HEK293 (cell line): ENCODE measurements around the gene CNIH1.

Source experiments
- CTCF ChIA-PET: fragments of 350-600 bp; formaldehyde crosslinking; extraction: SDS; loops from one replicate; lab custom pipeline; 2021; ENCODE audit warnings: antibody characterized with exemption; lab: Yijun Ruan, JAX
- POLR2A ChIA-PET: fragments of 300-600 bp; formaldehyde crosslinking; extraction: SDS; loops from one replicate; lab custom pipeline; 2020; ENCODE audit warnings: antibody characterized with exemption, inconsistent platforms; lab: Yijun Ruan, JAX
- H3K27ac ChIP-seq: fragments of 200-500 bp; sonication (Bioruptor generic); 2 replicates; pipeline ENCODE4 v1.5.1; 2014; ENCODE audit warnings: low read depth, low read length, control low read depth, inconsistent platforms; ENCODE audit errors: extremely low read depth
- H3K36me3 ChIP-seq, 2 experiments: fragments of 200-500 bp in 1 of 2; sonication (Bioruptor generic) in 1 of 2; 1 replicate in 1 of 2; 2 replicates in 1 of 2; pipeline ENCODE4 v1.5.1; 2014 to 2017; ENCODE audit warnings: inconsistent platforms in 2 of 2, low read length in 2 of 2; ENCODE audit not compliant: control insufficient read depth in 2 of 2, insufficient read depth in 1 of 2
- H3K4me1 ChIP-seq: fragments of 200-500 bp; sonication (Bioruptor generic); 2 replicates; pipeline ENCODE4 v1.5.1; 2014; ENCODE audit warnings: mild to moderate bottlenecking, low read length, inconsistent platforms; ENCODE audit not compliant: control insufficient read depth, insufficient read depth
- H3K4me3 ChIP-seq: 2 replicates; pipeline ENCODE4 v1.5.1; 2011; ENCODE audit warnings: low read depth, mild to moderate bottlenecking, control low read depth, low read length, moderate library complexity
- H3K9me3 ChIP-seq: fragments of 200-500 bp; sonication (Bioruptor generic); 2 replicates; pipeline ENCODE4 v1.5.1; 2014; ENCODE audit warnings: low read depth, low read length, inconsistent platforms; ENCODE audit not compliant: control insufficient read depth, insufficient read depth
- KLF16 ChIP-seq: fragments of 450-650 bp; formaldehyde crosslinking; IDR thresholded peaks from 2 replicates; pipeline ENCODE4 v1.5.1; 2017; ENCODE audit warnings: missing biosample characterization, missing genetic modification characterization
- KLF9 ChIP-seq: fragments of 450-650 bp; formaldehyde crosslinking; IDR thresholded peaks from 2 replicates; pipeline ENCODE4 v1.5.1; 2016; ENCODE audit warnings: missing biosample characterization, missing genetic modification characterization, low read depth
- ZBTB26 ChIP-seq: fragments of 450-650 bp; formaldehyde crosslinking; optimal IDR thresholded peaks from 2 replicates; pipeline ENCODE3; 2016; ENCODE audit warnings: missing biosample characterization, mild to moderate bottlenecking, missing genetic modification characterization
- ZBTB8A ChIP-seq: fragments of 450-650 bp; formaldehyde crosslinking; IDR thresholded peaks from 2 replicates; pipeline ENCODE4 v1.5.1; 2016; ENCODE audit warnings: missing biosample characterization, missing genetic modification characterization
- ZFP41 ChIP-seq: fragments of 450-650 bp; formaldehyde crosslinking; IDR thresholded peaks from 2 replicates; pipeline ENCODE4 v1.5.1; 2016; ENCODE audit warnings: missing biosample characterization, missing genetic modification characterization, borderline replicate concordance
- ZNF23 ChIP-seq: fragments of 450-650 bp; formaldehyde crosslinking; IDR thresholded peaks from 2 replicates; pipeline ENCODE4 v1.5.1; 2016; ENCODE audit warnings: missing biosample characterization, missing genetic modification characterization, borderline replicate concordance
- ZNF239 ChIP-seq: fragments of 450-650 bp; formaldehyde crosslinking; IDR thresholded peaks from 2 replicates; pipeline ENCODE4 v1.5.1; 2016; ENCODE audit warnings: missing biosample characterization, missing genetic modification characterization
- ZNF335 ChIP-seq: fragments of 450-650 bp; formaldehyde crosslinking; conservative IDR thresholded peaks from 2 replicates; pipeline ENCODE4 v1.5.1; 2016; ENCODE audit warnings: missing biosample characterization, missing genetic modification characterization
- ZNF362 ChIP-seq: fragments of 450-650 bp; formaldehyde crosslinking; IDR thresholded peaks from 2 replicates; pipeline ENCODE4 v1.5.1; 2016; ENCODE audit warnings: missing biosample characterization, missing genetic modification characterization
- ZNF366 ChIP-seq: fragments of 450-650 bp; formaldehyde crosslinking; conservative IDR thresholded peaks from 2 replicates; pipeline ENCODE4 v1.5.1; 2016; ENCODE audit warnings: missing biosample characterization, missing genetic modification characterization
- ZNF394 ChIP-seq: fragments of 450-650 bp; formaldehyde crosslinking; IDR thresholded peaks from 2 replicates; pipeline ENCODE4 v1.5.1; 2016; ENCODE audit warnings: missing biosample characterization, missing genetic modification characterization, mild to moderate bottlenecking, moderate library complexity, borderline replicate concordance
- ZNF426 ChIP-seq: fragments of 450-650 bp; formaldehyde crosslinking; IDR thresholded peaks from 2 replicates; pipeline ENCODE4 v1.5.1; 2017; ENCODE audit warnings: missing biosample characterization, missing genetic modification characterization, mild to moderate bottlenecking, inconsistent platforms, moderate library complexity
- ZNF518A ChIP-seq: fragments of 450-650 bp; formaldehyde crosslinking; conservative IDR thresholded peaks from 2 replicates; pipeline ENCODE4 v1.5.1; 2016; ENCODE audit warnings: low read depth, missing biosample characterization, missing genetic modification characterization
- ZNF549 ChIP-seq: fragments of 450-650 bp; IDR thresholded peaks from 2 replicates; pipeline ENCODE4 v1.5.1; 2018; ENCODE audit warnings: missing biosample characterization, missing genetic modification characterization, mild to moderate bottlenecking, inconsistent platforms, moderate library complexity
- ZNF555 ChIP-seq: fragments of 450-650 bp; formaldehyde crosslinking; conservative IDR thresholded peaks from 2 replicates; pipeline ENCODE4 v1.5.1; 2017; ENCODE audit warnings: missing biosample characterization, mild to moderate bottlenecking, missing genetic modification characterization, inconsistent platforms
- ZNF561 ChIP-seq: fragments of 450-650 bp; IDR thresholded peaks from 2 replicates; pipeline ENCODE4 v1.5.1; 2018; ENCODE audit warnings: missing biosample characterization, missing genetic modification characterization, borderline replicate concordance
- ZNF580 ChIP-seq: fragments of 450-650 bp; formaldehyde crosslinking; IDR thresholded peaks from 2 replicates; pipeline ENCODE4 v1.5.1; 2016; ENCODE audit warnings: missing biosample characterization, missing genetic modification characterization
- ZNF610 ChIP-seq: fragments of 450-650 bp; formaldehyde crosslinking; IDR thresholded peaks from 2 replicates; pipeline ENCODE4 v1.5.1; 2016; ENCODE audit warnings: missing biosample characterization, missing genetic modification characterization, borderline replicate concordance
- ZNF629 ChIP-seq: fragments of 450-650 bp; formaldehyde crosslinking; IDR thresholded peaks from 2 replicates; pipeline ENCODE4 v1.5.1; 2017; ENCODE audit warnings: missing biosample characterization, missing genetic modification characterization
- ZNF76 ChIP-seq: fragments of 450-650 bp; formaldehyde crosslinking; IDR thresholded peaks from 2 replicates; pipeline ENCODE4; 2016; ENCODE audit warnings: low read depth, missing biosample characterization, missing genetic modification characterization, borderline replicate concordance
- ZXDB ChIP-seq: fragments of 450-650 bp; formaldehyde crosslinking; IDR thresholded peaks from 2 replicates; pipeline ENCODE4 v1.5.1; 2016; ENCODE audit warnings: missing biosample characterization, missing genetic modification characterization

CNIH1 gene

GRCh38 chr14:54489318-54489683 is 48.1 kb upstream of the CNIH1 start (continued):
- no peak for TF ChIP-seq ZNF394 (tag by site-specific recombination)
- TF ChIP-seq ZNF580 (tag by site-specific recombination) = peak; percentile 66
- TF ChIP-seq KLF16 (tag by site-specific recombination) = no peak
- TF ChIP-seq KLF9 (tag by site-specific recombination) = peak; percentile 28; the same call in 1 of the 2 replicates
- no peak for TF ChIP-seq ZNF426 (tag by site-specific recombination)
- TF ChIP-seq ZNF518A (tag by site-specific recombination) = no peak
- no peak for TF ChIP-seq ZNF555 (tag by site-specific recombination)
- TF ChIP-seq ZFP41 (tag by site-specific recombination) = no peak
- 0 out of 2 replicates have a peak, but pooled peaks have one; percentile 13 for TF ChIP-seq ZNF239
- TF ChIP-seq ZNF335 (tag by site-specific recombination) = 0 out of 2 replicates have a peak, but pooled peaks have one; percentile 4
- peak; percentile 92 for TF ChIP-seq ZNF366 (tag by site-specific recombination)
- no peak for TF ChIP-seq ZNF23 (tag by site-specific recombination)

GRCh38 chr14:54488646-54489317 is 47.6 kb upstream of the CNIH1 start, which contains the start of gene GMFB:
Gene GMFB (minus strand): TSS chr14:54488980. CDS start chr14:54488927, 53 bp downstream.
- Histone ChIP-seq H3K27ac (peak within 1 kb of the TSS; percentile 87), H3K36me3 (no peaks in the 10 kb centered on the region; a peak in 1 of 3 replicates), H3K9me3 (no peaks in the 10 kb centered on the region), H3K4me1 (peaks cover 15% of the 10 kb centered on the region), H3K4me3 (peak within 1 kb of the TSS; percentile 95)
- ChIA-PET POLR2A (interaction anchor here (0.7 to 1.2 kb wide), 5 partner anchors 24 to 538 kb away, joined by 3 to 7 read pairs (median 5); partner anchors contain the start of genes CDKN3, SOCS4 and WDHD1), CTCF (interaction anchor here (0.5 to 2.1 kb wide), 7 partner anchors 15 to 315 kb away, joined by 3 to 4 read pairs (median 3); no protein-coding TSS in a partner anchor)
- peak; percentile 58; the same call in 1 of the 2 replicates for TF ChIP-seq ZNF629
- TF ChIP-seq ZNF518A (tag by site-specific recombination) = peak; percentile 26; the same call in 1 of the 2 replicates
- peak; percentile 86 for TF ChIP-seq ZBTB8A (tag by site-specific recombination)
- TF ChIP-seq ZNF362 (tag by site-specific recombination) = peak; percentile 99
- TF ChIP-seq ZNF76 = peak; percentile 75
- TF ChIP-seq ZXDB = peak; percentile 72
- TF ChIP-seq ZNF610 (tag by site-specific recombination) = 0 out of 2 replicates have a peak, but pooled peaks have one; percentile 13
- 0 out of 2 replicates have a peak, but pooled peaks have one; percentile 29 for TF ChIP-seq ZNF561
- no peak for TF ChIP-seq ZNF549 (tag by site-specific recombination)
- TF ChIP-seq ZBTB26 (tag by site-specific recombination) = peak; percentile 39
- peak; percentile 87 for TF ChIP-seq ZNF335 (tag by site-specific recombination)
